ENCODE measurements around the gene RPAP3. TPM values are rescaled to one million over a fixed set of nuclear protein-coding genes. Genes with fewer than 3 reads are reported as not detected.
A peak's percentile ranks its signal among the peaks of the same experiment; 100 is the strongest.

RPAP3 gene
- total and polyA plus RNA-seq, 4 donors: 5.5 to 8.1 (median 8.0) TPM

GRCh38 chr12:47744005-47744651 is 38.3 kb upstream of the RPAP3 start:
- H3K9me3 ChIP-seq (ENCODE audit: control insufficient read depth in 4 of 4, low read length in 3 of 4): no peaks in the 10 kb centered on the region

GRCh38 chr12:47743311-47743860 is 37.6 kb upstream of the RPAP3 start:
- H3K9ac ChIP-seq (ENCODE audit: low read depth in 1 of 2, low read length in 2 of 2): no peak overlapping the region
- no peaks in the 10 kb centered on the region for H3K9me3 ChIP-seq (ENCODE audit: control insufficient read depth in 4 of 4, low read length in 3 of 4)
- no peak overlapping the region for H3K4me3 ChIP-seq (ENCODE audit: low read depth in 1 of 3, low read length in 3 of 3)
- no peaks in the 10 kb centered on the region for H3K27me3 ChIP-seq (ENCODE audit: control insufficient read depth in 4 of 4, insufficient read depth in 4 of 4, low read length in 3 of 4)
- WGBS: 72% methylated on average over 9 of the region's 9 CpGs
- H3K36me3 ChIP-seq (ENCODE audit: control insufficient read depth in 4 of 4, insufficient read depth in 3 of 4, low read depth in 1 of 4, low read length in 3 of 4): no peaks in the 10 kb centered on the region
- no peak overlapping the region for H3K27ac ChIP-seq (ENCODE audit: low read depth in 1 of 2, low read length in 2 of 2)
- H3K4me1 ChIP-seq (ENCODE audit: control insufficient read depth in 4 of 4, insufficient read depth in 4 of 4, low read length in 3 of 4): no peaks in the 10 kb centered on the region
- no peak for DNase-seq (ENCODE audit: low spot score)
- TF ChIP-seq JUND (IDR thresholded peaks at IDR 0.05) (no peak), TAF1 (conservative IDR thresholded peaks at IDR 0.05) (no peak), RXRA (IDR thresholded peaks at IDR 0.05) (no peak), EGR1 (IDR thresholded peaks at IDR 0.05; ENCODE audit: low read depth in 2 of 2) (no peak), YY1 (IDR thresholded peaks at IDR 0.05) (no peak), MAX (IDR thresholded peaks at IDR 0.05) (no peak), GABPA (IDR thresholded peaks at IDR 0.05 in 1 of 2, conservative IDR thresholded peaks at IDR 0.05 in 1 of 2) (no peak), RAD21 (IDR thresholded peaks at IDR 0.05) (no peak), FOXA1 (IDR thresholded peaks at IDR 0.05) (no peak), FOXA2 (IDR thresholded peaks at IDR 0.05) (no peak), HNF4G (IDR thresholded peaks at IDR 0.05) (no peak), NR2F2 (IDR thresholded peaks at IDR 0.05) (no peak), CTCF (IDR thresholded peaks at IDR 0.05; ENCODE audit: low read depth, low read length, missing input control) (no peak), ZBTB33 (IDR thresholded peaks at IDR 0.05) (no peak), HNF4A (conservative IDR thresholded peaks at IDR 0.05) (no peak)

More at GRCh38 chr12:47744005-47744651, 38.3 kb upstream of the RPAP3 start:
- H3K27ac ChIP-seq (ENCODE audit: low read depth in 1 of 2, low read length in 2 of 2): no peak overlapping the region
- no peak overlapping the region for H3K9ac ChIP-seq (ENCODE audit: low read depth in 1 of 2, low read length in 2 of 2)
- WGBS: 33% methylated on average over 10 of the region's 10 CpGs
- TF ChIP-seq RAD21 (IDR thresholded peaks at IDR 0.05) (peak; percentile 71 to 83), MAX (IDR thresholded peaks at IDR 0.05) (no peak), CTCF (IDR thresholded peaks at IDR 0.05; ENCODE audit: low read depth, low read length, missing input control) (peak; percentile 65)
- no peaks in the 10 kb centered on the region for H3K36me3 ChIP-seq (ENCODE audit: control insufficient read depth in 4 of 4, insufficient read depth in 3 of 4, low read depth in 1 of 4, low read length in 3 of 4)
- H3K27me3 ChIP-seq (ENCODE audit: control insufficient read depth in 4 of 4, insufficient read depth in 4 of 4, low read length in 3 of 4): no peaks in the 10 kb centered on the region
- peak; percentile 56 for DNase-seq (ENCODE audit: low spot score)
- H3K4me1 ChIP-seq (ENCODE audit: control insufficient read depth in 4 of 4, insufficient read depth in 4 of 4, low read length in 3 of 4): no peaks in the 10 kb centered on the region
- H3K4me3 ChIP-seq (ENCODE audit: low read depth in 1 of 3, low read length in 3 of 3): no peak overlapping the region
